Measurements from ENCODE around the gene OGFR. TPM values are rescaled to one million over a fixed set of nuclear protein-coding genes. Genes with fewer than 3 reads are reported as not detected.

OGFR gene
- total RNA-seq, 4 donors from 2014 or later = 73.3 to 88.3 (median 76.3) TPM

DNA sequence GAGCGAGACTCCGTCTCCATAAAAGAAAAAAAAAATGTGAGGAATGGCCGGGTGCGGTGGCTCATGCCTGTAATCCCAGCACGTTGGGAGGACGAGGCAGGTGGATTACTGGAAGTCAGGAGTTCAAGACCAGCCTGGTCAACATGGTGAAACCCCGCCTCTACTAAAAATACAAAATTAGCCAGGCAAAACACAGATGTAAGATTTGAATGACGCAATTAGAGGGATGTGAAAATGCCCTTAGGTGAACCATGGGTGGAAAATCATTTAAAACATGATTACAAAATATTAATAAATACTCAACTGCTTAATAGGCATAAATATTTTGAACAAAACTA is 33.1 kb downstream of the OGFR start:
- Histone ChIP-seq H3K27me3 (no peaks in the 10 kb centered on the region), H3K4me3 (no peak overlapping the region), H3K4me1 (peaks cover 0 to 6% (median 3%) of the 10 kb centered on the region in 4 donors), H3K27ac (peak overlapping the region; percentile 74 to 94 (median 79)), H3K36me3 (no peaks in the 10 kb centered on the region), H3K9me3 (no peaks in the 10 kb centered on the region)
- TF ChIP-seq POLR2A (IDR thresholded peaks at IDR 0.05) = no peak
- TF ChIP-seq, protein P1, sequence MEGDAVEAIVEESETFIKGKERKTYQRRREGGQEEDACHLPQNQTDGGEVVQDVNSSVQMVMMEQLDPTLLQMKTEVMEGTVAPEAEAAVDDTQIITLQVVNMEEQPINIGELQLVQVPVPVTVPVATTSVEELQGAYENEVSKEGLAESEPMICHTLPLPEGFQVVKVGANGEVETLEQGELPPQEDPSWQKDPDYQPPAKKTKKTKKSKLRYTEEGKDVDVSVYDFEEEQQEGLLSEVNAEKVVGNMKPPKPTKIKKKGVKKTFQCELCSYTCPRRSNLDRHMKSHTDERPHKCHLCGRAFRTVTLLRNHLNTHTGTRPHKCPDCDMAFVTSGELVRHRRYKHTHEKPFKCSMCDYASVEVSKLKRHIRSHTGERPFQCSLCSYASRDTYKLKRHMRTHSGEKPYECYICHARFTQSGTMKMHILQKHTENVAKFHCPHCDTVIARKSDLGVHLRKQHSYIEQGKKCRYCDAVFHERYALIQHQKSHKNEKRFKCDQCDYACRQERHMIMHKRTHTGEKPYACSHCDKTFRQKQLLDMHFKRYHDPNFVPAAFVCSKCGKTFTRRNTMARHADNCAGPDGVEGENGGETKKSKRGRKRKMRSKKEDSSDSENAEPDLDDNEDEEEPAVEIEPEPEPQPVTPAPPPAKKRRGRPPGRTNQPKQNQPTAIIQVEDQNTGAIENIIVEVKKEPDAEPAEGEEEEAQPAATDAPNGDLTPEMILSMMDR (IDR thresholded peaks at IDR 0.05) = no peak
- no peak for DNase-seq

DNA sequence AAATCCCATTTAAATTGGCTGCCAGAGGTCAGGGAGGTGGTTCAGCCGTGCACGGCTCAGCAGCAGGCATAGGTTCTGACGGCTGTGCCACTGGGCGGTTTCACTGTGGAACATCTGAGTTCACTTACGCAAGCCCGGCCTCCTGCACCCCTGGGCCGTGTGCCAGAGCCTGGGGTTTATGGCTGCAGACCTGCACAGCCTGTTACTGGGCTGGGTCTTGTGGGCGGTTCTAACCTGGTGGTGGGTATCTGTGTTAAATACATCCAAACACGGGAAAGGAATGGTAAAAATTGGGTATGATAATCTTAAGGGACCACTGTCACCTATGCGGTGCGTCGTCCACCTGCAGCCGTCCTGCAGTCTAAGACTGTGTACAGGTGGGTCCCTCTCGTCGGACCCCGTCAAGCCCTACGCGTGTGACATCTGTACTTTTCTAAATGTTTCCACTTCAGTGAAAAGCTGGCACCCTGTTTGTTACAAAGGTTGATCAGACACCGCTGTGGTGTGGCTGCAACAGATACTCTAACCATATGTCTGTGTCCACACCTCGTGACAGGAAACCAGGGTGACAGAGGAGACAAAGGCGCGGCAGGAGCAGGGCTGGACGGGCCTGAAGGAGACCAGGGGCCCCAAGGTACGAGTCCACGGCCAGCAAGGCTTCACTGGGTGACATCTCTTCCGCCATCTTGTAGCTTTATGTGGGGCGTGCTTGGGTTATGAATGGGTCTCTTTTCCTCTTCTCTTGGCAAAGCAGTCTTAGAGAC is 33.7 kb downstream of the OGFR start:
- Histone ChIP-seq H3K4me3 (no peak overlapping the region), H3K27me3 (no peaks in the 10 kb centered on the region), H3K27ac (peak overlapping the region; percentile 74 to 94 (median 79)), H3K36me3 (no peaks in the 10 kb centered on the region), H3K4me1 (peaks cover 0 to 4% (median under 1%) of the 10 kb centered on the region in 4 donors), H3K9me3 (no peaks in the 10 kb centered on the region)
- TF ChIP-seq, protein P1 (IDR thresholded peaks at IDR 0.05) = peak in 1 of 6 experiments; percentile 21
- TF ChIP-seq POLR2A (IDR thresholded peaks at IDR 0.05) = peak in 1 of 2 donors; percentile 66
- DNase-seq = peak; percentile 87 to 96 (median 92)

DNA sequence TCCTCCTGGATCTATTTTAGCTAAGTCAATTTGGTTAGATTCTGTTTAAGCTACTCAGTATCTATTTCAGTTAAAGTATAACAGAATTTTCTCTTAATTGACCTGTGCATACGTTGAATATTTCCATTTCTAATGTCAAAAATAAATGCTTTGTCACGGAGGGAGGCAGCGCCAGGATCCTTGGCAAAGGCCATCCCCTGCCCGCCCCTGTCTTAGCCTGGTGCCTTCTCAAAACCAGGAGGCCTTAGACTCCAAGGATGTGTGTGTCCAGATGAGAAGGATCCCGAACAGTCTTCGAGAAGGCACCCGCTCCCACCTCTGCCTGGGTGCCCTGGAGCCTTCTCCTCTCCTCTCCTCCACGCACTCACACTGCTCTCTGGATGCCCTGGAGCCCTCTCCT is 34.6 kb downstream of the OGFR start:
- no peak for DNase-seq
- H3K27ac ChIP-seq = peak overlapping the region in 3 of 4 donors; percentile 74 to 94 (median 77)
- no peaks in the 10 kb centered on the region for H3K9me3 ChIP-seq
- no peaks in the 10 kb centered on the region for H3K36me3 ChIP-seq
- TF ChIP-seq, protein P1 (IDR thresholded peaks at IDR 0.05) = no peak
- no peaks in the 10 kb centered on the region for H3K27me3 ChIP-seq
- H3K4me1 ChIP-seq = peaks cover 0 to 4% (median 0%) of the 10 kb centered on the region in 4 donors
- no peak overlapping the region for H3K4me3 ChIP-seq

DNA sequence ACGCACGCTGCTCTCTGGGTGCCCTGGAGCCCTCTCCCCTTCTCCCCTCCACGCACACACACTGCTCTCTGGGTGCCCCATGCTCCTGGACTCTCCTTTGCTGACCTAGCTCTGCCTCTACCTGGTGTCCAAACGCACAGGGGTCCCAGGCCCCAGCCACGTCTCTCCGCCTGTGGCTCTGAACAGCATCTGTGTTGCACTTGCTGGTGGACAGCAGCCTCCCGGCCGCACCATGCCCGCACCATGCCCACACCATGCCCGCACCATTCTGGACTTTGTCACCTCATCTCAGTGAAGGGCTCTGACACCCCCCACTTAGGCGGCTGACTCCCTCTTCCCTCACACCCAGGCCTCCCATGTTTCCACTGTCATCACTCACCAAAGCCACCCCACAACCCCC is 35.2 kb downstream of the OGFR start:
- no peaks in the 10 kb centered on the region for H3K27me3 ChIP-seq
- H3K36me3 ChIP-seq = no peaks in the 10 kb centered on the region
- no peak overlapping the region for H3K27ac ChIP-seq
- DNase-seq = no peak
- peaks cover 0 to 4% (median 0%) of the 10 kb centered on the region in 4 donors for H3K4me1 ChIP-seq
- TF ChIP-seq, protein P1 (IDR thresholded peaks at IDR 0.05) = no peak
- TF ChIP-seq POLR2A (IDR thresholded peaks at IDR 0.05) = no peak
- no peak overlapping the region for H3K4me3 ChIP-seq
- H3K9me3 ChIP-seq = no peaks in the 10 kb centered on the region

DNA sequence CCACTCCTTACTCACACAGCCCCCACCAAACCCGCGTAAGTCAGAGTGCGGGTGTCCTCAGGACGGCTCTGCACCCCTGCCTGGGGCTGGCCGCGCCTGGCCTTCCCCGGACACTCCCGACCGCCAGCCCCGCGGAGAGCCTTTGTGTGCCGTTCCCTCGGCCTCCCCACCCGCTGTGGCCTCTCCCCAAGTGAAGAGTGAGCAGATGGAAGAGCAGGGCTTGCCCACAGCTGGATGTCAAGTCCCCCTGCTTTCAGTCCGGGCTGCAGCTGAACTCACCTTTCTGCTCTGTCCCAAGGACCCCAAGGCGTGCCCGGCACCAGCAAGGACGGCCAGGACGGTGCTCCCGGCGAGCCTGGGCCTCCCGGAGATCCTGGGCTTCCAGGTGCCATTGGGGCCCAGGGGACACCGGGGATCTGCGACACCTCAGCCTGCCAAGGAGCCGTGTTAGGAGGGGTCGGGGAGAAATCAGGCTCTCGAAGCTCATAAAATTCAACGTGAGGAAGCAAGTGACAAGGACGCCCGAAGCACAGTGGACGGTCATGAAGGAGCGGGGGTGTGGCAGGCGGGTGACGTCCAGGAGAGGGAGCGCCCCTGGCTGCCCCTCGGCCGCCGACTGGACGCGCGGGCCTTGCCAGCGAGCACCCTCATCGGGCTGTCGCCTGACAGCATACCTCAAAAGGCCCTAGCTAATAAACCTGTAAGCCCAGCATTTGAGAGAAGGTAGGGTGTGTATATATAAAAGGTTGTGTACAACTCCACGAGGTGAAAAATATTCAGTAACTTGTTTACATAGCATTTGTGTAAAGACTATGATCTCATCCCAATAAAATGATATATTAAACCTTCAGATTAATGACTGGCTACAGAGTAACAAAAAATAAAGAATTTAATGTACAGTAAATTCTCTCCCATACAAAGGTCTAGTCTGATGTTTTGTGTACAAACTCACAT is 35.9 kb downstream of the OGFR start:
- no peak overlapping the region for H3K4me3 ChIP-seq
- H3K36me3 ChIP-seq = no peaks in the 10 kb centered on the region
- H3K27me3 ChIP-seq = no peaks in the 10 kb centered on the region
- no peak overlapping the region for H3K27ac ChIP-seq
- H3K4me1 ChIP-seq = peaks cover 0 to 4% (median 0%) of the 10 kb centered on the region in 4 donors
- H3K9me3 ChIP-seq = no peaks in the 10 kb centered on the region
- TF ChIP-seq POLR2A (IDR thresholded peaks at IDR 0.05) = no peak
- TF ChIP-seq, protein P1 (IDR thresholded peaks at IDR 0.05) = no peak
- DNase-seq = no peak

All from Peyer's patch (tissue), 4 donors.